Activated effector memory CD4-positive, alpha-beta T cell treated with Interleukin-2 at 50 U/mL for 16 hours (primary cell): ENCODE measurements around the gene PRSS12.
"Not testable (repeated sequence)": the region's sequence is repeated elsewhere in the genome, so short reads cannot be mapped to it uniquely, and the experiment has no call there.

Experiments
- DNase-seq: peaks from one replicate; pipeline ENCODE4 v3.0.0-alpha.2; 2020

The PRSS12 gene

DNA sequence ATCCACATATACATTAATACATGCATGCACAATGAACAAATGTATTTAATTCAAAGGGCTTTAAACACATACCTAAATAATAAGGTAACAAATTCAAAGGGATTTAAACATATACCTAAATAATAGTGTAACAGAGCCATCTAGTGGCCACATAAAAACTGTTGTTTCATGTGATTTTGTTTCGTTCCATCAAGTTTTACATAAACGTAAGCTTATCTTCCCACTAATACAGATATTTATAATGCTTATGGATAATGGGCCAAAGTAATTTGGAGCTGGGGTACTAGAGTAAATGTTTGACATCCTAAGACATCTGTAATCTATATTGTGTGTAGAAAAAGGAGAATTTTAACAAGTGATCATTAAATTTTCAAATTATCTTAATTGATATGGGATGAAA, 82.3 kb downstream of the PRSS12 start:
- no peak for DNase-seq

DNA sequence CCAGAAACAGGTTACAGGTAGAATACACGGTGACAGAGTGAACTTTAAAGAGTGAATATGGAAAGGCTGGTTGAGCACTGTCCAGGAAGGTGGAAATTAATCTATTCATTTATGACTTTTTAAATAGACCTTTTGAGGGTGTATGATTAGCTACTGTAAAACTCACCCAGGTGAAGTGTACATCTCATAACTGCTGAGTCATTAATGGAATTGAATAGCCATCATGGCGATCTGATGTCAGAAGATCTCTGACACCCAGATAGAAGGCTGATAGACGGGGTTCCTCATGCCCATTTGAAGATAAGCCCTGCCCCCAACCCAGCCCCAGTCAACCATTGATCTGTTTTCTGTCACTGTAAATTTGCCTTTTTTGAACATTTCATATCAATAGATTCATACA, 84.0 kb downstream of the PRSS12 start:
- no peak for DNase-seq

DNA sequence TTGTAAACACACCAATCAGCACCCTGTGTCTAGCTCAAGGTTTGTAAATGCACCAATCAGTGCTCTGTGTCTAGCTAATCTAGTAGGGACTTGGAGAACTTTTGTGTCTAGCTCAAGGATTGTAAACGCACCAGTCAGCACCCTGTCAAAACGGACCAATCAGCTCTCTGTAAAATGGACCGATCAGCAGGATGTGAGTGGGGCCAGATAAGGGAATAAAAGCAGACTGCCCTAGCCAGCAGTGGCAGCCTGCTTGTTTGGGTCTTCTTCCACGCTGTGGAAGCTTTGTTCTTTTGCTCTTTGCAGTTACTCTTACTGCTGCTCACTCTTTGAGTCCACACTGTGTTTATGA, 86.7 kb downstream of the PRSS12 start:
- DNase-seq = not testable (repeated sequence)

GRCh38 chr4:118265312-118266144, 87.3 kb downstream of the PRSS12 start:
- DNase-seq = no peak

DNA sequence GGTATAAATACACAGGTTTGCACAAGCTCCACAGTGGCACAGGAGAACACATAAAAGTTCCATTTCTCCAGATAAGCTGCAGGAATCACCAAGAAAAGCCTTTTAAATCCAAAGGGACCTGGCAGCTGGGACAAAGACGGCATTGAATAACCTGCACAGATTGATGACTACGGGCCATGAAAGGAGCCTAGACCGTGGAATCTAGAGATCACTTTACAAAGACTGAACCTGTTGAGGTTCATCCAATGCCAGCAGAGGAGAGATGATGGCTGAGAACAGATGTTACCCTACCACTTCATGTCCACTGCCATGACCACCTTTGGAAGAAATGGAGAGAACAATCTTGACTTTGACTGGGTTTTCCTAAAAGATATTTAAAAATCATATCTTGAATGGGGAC, 88.7 kb downstream of the PRSS12 start:
- DNase-seq = no peak

- DNase-seq = no peak
Measured at GRCh38 chr4:118260309-118260708, 92.5 kb downstream of the PRSS12 start.

GRCh38 chr4:118259111-118259510, 93.7 kb downstream of the PRSS12 start:
- no peak for DNase-seq

DNA sequence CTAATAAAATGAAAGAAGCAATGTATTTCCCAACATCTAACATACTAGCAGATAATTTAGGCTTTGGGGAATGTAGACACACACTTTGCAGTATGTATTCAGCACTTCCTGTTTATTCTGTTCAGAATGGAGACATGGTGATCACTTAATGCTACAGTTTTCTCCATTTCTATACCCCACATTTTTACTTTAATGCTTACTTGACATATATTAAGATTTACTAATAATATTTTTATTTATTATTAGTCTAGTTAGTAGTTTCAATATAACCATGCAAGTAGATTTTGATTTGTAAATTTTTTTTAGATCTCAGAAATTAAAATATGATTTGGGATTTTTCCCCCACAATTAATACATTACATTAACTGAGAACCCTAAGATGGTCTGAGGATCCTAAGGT, 98.4 kb downstream of the PRSS12 start:
- no peak for DNase-seq

GRCh38 chr4:118249890-118250289, 102.9 kb downstream of the PRSS12 start:
- no peak for DNase-seq

DNA sequence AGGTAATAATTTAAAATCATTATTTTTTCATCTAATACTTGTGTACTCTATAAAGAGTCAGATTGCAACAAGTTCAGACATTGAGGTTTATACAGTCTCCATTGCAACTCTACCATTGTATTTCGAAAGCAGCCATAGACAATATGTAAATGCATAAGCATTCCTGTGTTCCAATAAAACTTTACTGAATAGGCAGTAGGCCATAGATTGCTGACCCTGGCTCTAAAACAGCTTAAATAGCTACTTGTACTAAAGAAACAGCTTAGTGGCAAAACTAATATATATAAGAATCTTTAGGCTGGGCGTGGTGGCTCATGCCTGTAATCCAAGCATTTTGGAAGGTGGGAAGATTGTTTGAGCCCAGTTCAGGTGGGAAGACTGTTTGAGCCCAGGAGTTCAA, 115.3 kb downstream of the PRSS12 start:
- no peak for DNase-seq

GRCh38 chr4:118235566-118236120, 117.2 kb downstream of the PRSS12 start:
- no peak for DNase-seq
